NCI-H2029 treated with DMSO at 0.1 percent for 48 hours (cell line): ENCODE results near the gene IL17RC.
"Not testable (repeated sequence)": the region's sequence is repeated elsewhere in the genome, so short reads cannot be mapped to it uniquely, and the experiment has no call there.

Experiments used
- DNase-seq: peaks from one replicate; lab custom pipeline; 2025; lab: John Stamatoyannopoulos, UW

IL17RC gene

DNA sequence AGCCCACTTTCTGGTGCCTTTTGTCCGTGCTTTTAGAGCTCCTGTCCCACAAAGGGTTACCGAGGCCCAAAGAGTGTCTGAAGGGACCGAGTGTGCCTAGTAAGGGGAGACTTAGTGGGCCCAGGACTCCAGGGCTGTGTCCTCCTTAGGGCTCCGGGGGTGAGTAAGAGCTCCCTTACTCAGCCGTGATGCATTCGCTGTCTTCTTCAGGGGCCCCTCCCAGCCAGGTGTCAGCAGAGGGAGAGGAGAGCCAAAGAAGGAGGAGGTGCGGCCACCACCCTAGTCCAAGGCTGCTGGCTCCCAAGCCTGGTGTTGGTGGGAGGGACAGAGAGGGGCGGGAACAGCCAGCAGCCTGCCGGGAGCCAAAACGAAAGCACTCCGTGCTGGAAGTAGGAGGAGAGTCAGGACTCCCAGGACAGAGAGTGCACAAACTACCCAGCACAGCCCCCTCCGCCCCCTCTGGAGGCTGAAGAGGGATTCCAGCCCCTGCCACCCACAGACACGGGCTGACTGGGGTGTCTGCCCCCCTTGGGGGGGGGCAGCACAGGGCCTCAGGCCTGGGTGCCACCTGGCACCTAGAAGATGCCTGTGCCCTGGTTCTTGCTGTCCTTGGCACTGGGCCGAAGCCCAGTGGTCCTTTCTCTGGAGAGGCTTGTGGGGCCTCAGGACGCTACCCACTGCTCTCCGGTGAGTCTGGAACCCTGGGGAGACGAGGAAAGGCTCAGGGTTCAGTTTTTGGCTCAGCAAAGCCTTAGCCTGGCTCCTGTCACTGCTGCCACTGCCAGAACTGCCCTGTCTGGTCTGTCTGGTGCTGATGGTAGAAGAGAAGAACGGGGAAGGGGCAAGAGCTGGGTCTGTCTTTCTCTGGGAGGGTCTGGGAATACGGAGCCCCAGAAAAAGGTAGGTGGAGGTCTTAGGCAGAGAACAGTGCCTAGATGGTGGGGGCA lies at the start of gene IL17RC:
Gene IL17RC (plus strand): TSS at position 365 of the 947 bp plus-strand sequence. CDS start 218 bp downstream, at position 583.
- peak; percentile 90 for DNase-seq

GRCh38 chr3:9867106-9867505 lies 49.8 kb upstream of the IL17RC start:
- no peak for DNase-seq

- no peak for DNase-seq
These were observed 46.9 kb upstream of the IL17RC start for GRCh38 chr3:9869955-9870354.

DNA sequence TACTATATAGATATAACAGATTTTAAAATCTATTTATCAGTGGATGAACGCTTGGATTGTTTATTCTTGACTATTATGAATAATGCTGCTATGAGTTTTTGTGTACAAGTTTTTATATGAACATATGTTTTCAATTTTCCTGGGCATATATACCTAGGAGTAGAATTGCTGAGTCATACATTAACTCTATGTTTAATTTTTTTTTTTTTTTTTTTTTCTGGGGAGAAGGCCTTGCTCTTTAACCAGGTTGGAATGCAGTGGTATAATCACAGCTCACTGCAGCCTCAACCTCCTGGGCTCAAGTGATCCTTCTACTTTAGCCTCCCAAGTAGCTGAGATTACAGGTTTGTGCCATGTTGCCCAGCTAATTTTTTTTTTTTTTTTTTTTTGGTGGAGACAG lies 45.9 kb upstream of the IL17RC start:
- DNase-seq = no peak

DNA sequence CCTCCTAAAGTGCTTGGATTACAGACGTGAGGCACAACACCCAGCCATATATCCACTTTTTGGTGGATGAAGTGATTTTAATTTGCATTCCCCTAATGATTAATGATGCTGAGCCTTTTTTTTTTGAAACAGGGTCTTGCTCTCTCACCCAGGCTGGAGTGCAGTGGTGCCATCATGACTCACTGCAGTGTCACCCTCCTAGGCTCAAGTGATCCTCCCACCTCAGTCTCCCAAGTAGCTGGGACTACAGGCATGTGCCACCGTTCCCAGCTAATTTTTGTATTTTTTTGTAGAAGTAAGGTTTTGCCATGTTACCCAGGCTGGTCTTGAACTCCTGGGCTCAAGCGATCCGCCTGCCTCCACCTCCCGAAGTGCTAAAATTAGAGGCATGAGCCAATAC lies 44.8 kb upstream of the IL17RC start:
- DNase-seq = not testable (repeated sequence)

DNA sequence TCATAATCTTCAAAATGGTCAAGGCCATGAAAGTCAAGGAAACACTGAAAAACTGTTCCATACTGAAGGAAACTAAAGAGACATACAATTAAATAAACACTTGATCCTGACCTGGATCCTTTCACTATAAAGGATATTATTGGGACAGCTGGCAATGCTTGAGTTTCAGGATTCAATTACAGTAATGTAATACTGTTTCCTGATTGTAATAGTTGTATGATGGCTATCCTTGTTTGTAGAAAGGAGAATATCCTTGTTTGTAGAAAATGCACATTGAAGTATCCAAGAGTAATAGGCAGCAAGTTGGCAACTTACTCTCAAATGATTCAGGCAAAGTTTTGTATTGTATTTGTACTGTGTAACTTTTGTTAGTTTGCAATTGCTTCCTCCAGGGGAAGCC lies 41.5 kb upstream of the IL17RC start:
- peak; percentile 86 for DNase-seq

GRCh38 chr3:9876255-9876654 lies 40.6 kb upstream of the IL17RC start:
- not testable (repeated sequence) for DNase-seq

DNA sequence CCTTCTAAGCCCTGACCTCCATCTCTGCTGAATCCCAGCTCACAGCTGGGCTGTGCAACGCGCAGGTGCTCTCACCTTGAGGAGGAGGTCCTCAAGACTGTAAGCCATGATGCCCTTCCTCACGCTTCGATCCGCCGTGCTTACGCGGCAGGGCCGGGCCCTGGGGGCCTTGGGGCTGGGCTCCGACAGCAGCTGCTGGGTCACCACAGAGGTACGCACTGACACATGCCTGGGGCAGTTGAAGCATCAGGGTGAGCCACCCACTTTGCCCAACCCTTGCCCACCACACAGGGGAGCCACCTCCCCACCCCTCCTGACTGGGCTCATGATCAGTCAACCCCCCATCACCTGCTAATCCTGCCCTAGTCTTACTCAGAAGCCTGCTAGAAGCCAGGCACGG lies 39.9 kb upstream of the IL17RC start:
- no peak for DNase-seq

GRCh38 chr3:9878700-9879099 lies 38.2 kb upstream of the IL17RC start:
- DNase-seq = no peak

DNA sequence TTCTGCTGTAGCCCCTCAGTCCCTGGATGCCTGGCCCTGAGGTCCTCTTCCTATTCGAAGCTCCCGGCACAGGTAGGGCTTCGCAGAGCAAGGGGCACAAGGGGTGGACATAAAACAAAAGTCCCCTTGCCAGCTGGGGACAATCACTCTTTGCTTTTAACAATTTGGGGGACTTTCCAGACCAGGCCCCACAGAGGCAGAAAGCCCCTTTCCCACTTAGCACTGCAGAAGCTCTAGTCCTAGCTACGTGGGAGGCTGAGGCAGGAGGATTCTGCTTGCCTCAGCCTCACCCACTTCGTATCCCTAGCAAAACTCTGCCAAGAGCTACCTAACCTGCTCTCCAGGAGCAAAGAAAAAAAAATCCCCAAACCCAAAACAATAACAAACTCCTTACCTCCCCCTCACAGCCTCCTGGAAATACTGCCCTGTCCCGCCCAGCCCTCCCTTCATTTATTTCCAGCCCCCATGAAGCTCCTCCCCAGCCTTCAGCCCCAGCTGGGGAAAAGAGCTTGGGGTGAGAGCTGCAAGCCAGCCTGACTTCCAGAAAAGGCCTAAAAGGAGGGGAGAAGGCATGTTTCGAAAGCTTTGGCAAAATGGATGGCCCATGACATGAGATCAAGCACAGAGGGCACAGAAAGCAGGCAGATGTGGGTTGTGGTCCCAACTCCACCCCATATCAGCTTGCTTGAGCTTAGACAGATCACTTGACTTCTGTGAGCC lies 36.9 kb upstream of the IL17RC start, which contains the start of gene CIDEC:
Gene CIDEC (minus strand): TSS at position 424 of the 720 bp plus-strand sequence. CDS start 1,767 bp downstream, outside the sequence.
- DNase-seq = no peak

GRCh38 chr3:9881441-9881840 lies 35.5 kb upstream of the IL17RC start:
- no peak for DNase-seq

DNA sequence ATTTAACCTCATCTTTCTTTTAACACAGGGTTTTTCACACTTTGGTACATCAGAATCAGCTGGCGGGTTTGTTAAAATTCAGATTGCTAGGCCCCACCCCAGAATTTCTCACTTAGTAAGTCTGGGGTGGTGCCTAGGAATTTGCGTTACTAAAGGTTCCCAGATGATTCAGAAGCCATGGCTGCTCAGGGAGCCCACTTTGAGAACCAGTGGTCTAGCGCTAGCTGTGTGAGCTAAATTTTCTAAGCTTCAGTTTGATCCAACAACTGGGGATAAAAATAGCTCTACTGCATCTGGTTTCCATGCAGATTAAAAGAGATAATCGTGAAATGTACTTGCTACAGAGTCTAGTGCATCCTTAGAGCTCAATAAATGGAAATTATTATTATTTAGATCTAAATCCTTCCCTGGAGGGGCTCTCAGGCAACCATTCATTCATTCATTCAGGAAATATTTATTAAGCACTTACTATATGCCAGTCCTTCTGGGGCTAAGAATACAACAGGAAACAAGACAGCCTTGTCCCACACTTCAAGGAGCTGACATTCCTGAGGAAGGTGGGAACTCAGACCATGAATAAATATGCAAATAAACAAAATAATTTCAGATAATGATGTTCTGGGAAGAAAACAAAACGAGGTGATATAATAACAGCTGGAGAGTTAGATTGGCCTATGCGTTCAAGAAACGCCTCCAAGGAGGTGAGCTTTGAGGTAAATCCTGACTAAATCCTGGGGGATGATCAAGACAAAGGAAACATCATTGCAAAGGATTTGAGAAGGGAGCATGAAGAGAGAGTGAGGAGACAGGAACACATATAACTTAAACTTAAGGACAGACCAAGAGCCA lies 33.0 kb upstream of the IL17RC start:
- no peak for DNase-seq

DNA sequence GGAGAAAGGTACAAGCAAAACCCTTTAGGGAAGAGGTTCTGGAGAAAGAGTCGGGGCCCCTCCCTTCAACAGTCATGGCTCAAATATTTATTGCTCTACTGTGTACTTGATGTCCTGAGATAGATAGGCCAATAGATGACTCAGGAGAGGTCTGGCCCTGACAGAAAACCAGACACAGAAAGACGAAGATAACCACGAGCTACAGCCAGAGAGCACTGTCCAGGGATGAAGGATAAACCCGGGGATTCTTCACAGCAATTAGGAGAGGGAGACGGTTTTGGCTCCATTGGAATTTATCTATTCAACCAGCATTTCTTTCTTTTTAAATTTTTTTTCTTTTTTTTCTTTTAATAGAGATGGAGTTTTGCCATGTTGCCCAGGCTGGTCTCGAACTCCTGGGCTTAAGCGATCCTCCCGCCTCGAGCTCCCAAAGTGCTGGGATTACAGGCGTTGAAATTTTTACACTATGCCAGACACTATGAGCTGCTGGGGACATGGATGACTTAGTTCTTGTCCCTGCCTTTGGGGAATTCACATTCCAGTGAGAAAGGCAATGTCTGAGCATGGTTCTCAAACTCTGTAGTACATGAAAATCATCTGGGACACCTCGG lies 32.2 kb upstream of the IL17RC start:
- no peak for DNase-seq

DNA sequence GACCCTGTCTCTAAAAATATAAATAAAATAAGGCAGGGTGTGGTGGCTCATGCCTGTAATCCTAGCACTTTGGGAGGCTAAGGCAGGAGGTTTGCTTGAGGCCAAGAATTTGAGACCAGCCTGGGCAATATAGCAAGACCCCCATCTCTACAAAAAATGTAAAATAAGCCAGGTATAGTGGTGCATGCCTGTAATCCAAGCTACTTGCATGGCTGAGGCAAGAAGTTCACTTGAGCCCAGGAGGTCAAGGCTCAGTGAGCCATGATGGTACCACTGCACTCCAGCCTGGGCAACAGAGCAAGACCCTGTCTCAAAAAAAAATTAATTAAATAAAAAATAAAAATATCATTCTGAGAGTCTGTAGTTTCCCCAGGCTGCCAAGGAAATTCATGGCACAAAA lies 30.6 kb upstream of the IL17RC start:
- no peak for DNase-seq

DNA sequence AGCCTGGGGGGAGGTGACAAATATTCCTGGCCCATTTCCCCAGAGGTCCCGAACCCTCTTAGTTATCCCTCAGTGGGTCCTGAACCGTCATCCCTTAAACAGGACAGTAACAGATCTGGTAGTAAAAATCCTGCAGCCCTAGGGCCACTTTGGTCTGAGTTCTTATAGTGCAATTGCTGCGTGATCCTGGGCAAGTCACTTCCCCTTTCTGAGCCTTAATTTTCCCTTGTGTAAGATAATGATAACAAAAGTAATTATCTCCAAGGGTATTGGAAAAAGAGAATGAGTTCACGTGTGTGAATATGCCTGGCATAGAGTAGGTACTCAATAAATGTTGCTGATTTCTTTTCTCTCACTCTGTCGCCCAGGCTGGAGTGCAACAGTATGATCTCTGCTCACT lies 29.4 kb upstream of the IL17RC start:
- DNase-seq = no peak

- DNase-seq = no peak
These were observed 28.4 kb upstream of the IL17RC start for GRCh38 chr3:9888540-9888939.

GRCh38 chr3:9889405-9889804 lies 27.5 kb upstream of the IL17RC start:
- DNase-seq = no peak

- DNase-seq = peak; percentile 86
These were observed 26.4 kb upstream of the IL17RC start, which contains the start of gene JAGN1 for GRCh38 chr3:9890249-9891071. JAGN1 (plus strand) TSS chr3:9890610; CDS start chr3:9890723, 113 bp downstream.

DNA sequence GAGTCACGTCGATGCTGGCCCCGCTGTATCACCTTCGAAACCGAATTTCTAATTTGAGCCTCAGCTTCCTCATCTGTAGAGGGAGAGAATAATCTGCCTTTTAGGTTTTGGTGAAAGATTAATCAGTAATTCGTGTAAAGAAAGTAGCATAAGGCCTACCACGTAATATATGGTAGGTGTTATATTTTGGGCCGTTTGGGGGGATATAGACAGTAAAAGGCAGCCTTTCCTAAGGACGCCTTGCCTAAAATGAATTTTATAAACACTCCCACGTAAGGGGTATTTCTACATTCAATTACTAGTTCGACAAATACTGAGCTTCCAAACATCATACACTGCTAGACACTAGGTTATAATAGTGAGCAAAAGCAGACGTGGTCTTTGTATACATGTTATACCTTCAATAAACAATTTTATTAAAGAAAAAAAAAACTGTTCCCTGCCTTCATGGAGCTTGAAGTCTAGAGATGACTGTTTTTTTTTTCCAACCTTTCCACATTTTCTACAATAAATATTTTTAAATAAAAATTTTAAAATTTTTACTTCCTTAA lies 25.8 kb upstream of the IL17RC start:
- no peak for DNase-seq

- DNase-seq = no peak
These were observed 23.2 kb upstream of the IL17RC start for GRCh38 chr3:9893739-9894138.
